ENCODE measurements around the gene IFNA7. TPM values are rescaled to one million over a fixed set of nuclear protein-coding genes. Genes with fewer than 3 reads are reported as not detected.
"Not testable (repeated sequence)": the region's sequence is repeated elsewhere in the genome, so short reads cannot be mapped to it uniquely, and the experiment has no call there.

IFNA7 gene
- polyA plus RNA-seq, 1 of the 3 experiments (the other 2 are of a cell fraction), result not detected

GRCh38 chr9:21171351-21171750, 30.7 kb downstream of the IFNA7 start:
- H3F3A ChIP-seq (replicated peaks; ENCODE audit: insufficient read depth), result no peaks in the 10 kb centered on the region
- CTCF ChIA-PET, result no interaction called here
- 0% methylated on average over 1 of the region's 1 CpG for WGBS (ENCODE audit: low lambda C conversion rate)
- no peak overlapping the region for H3K9ac ChIP-seq
- TF ChIP-seq MAX (IDR thresholded peaks at IDR 0.05; ENCODE audit: low read depth) (no peak), REST (IDR thresholded peaks at IDR 0.05; ENCODE audit: low read depth, low read length) (no peak), NRF1 (IDR thresholded peaks at IDR 0.05; ENCODE audit: low read depth, low read length) (no peak), RXRA (IDR thresholded peaks at IDR 0.05; ENCODE audit: borderline replicate concordance, low read depth) (no peak), RFX5 (IDR thresholded peaks at IDR 0.05; ENCODE audit: low read length) (no peak), GABPA (IDR thresholded peaks at IDR 0.05; ENCODE audit: low read depth) (no peak), JUND (IDR thresholded peaks at IDR 0.05) (no peak), POLR2AphosphoS5 (IDR thresholded peaks at IDR 0.05; ENCODE audit: low read depth, low read length) (no peak)
- TF ChIP-seq, protein P1, sequence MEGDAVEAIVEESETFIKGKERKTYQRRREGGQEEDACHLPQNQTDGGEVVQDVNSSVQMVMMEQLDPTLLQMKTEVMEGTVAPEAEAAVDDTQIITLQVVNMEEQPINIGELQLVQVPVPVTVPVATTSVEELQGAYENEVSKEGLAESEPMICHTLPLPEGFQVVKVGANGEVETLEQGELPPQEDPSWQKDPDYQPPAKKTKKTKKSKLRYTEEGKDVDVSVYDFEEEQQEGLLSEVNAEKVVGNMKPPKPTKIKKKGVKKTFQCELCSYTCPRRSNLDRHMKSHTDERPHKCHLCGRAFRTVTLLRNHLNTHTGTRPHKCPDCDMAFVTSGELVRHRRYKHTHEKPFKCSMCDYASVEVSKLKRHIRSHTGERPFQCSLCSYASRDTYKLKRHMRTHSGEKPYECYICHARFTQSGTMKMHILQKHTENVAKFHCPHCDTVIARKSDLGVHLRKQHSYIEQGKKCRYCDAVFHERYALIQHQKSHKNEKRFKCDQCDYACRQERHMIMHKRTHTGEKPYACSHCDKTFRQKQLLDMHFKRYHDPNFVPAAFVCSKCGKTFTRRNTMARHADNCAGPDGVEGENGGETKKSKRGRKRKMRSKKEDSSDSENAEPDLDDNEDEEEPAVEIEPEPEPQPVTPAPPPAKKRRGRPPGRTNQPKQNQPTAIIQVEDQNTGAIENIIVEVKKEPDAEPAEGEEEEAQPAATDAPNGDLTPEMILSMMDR (IDR thresholded peaks at IDR 0.05), result no peak
- no peak for DNase-seq
- H2AFZ ChIP-seq (ENCODE audit: low read depth), result no peak overlapping the region
- H3K4me1 ChIP-seq (ENCODE audit: control insufficient read depth in 1 of 2, insufficient read depth in 2 of 2, low read depth in 1 of 2, low read length in 1 of 2), result no peaks in the 10 kb centered on the region
- POLR2A ChIA-PET, result no interaction called here
- no peak overlapping the region for H3K4me3 ChIP-seq (ENCODE audit: low read depth in 2 of 2, low read length in 1 of 2)
- no peak overlapping the region for H3K27ac ChIP-seq (ENCODE audit: low read depth in 2 of 2, low read length in 1 of 2)
- H3K27me3 ChIP-seq (ENCODE audit: insufficient read depth), result no peaks in the 10 kb centered on the region
- no peaks in the 10 kb centered on the region for H4K20me1 ChIP-seq (ENCODE audit: insufficient read depth)
- no peaks in the 10 kb centered on the region for H3K79me2 ChIP-seq (ENCODE audit: insufficient read depth)
- no peak overlapping the region for H3K4me2 ChIP-seq
- no peaks in the 10 kb centered on the region for H3K9me3 ChIP-seq
- no peaks in the 10 kb centered on the region for H3K9me2 ChIP-seq
- no peaks in the 10 kb centered on the region for H3K36me3 ChIP-seq (replicated peaks in 1 of 2; ENCODE audit: control insufficient read depth in 1 of 2, insufficient read depth in 2 of 2, low read length in 1 of 2)

- H3K4me3 ChIP-seq (ENCODE audit: low read depth in 2 of 2, low read length in 1 of 2); DNase-seq; H3K4me1 ChIP-seq (ENCODE audit: control insufficient read depth in 1 of 2, insufficient read depth in 2 of 2, low read depth in 1 of 2, low read length in 1 of 2); H3K9me2 ChIP-seq; H3F3A ChIP-seq (replicated peaks; ENCODE audit: insufficient read depth); POLR2A ChIA-PET; H2AFZ ChIP-seq (ENCODE audit: low read depth); H3K4me2 ChIP-seq; H3K9ac ChIP-seq; H3K36me3 ChIP-seq (replicated peaks in 1 of 2; ENCODE audit: control insufficient read depth in 1 of 2, insufficient read depth in 2 of 2, low read length in 1 of 2); H4K20me1 ChIP-seq (ENCODE audit: insufficient read depth); H3K9me3 ChIP-seq; H3K27me3 ChIP-seq (ENCODE audit: insufficient read depth); H3K27ac ChIP-seq (ENCODE audit: low read depth in 2 of 2, low read length in 1 of 2); H3K79me2 ChIP-seq (ENCODE audit: insufficient read depth): not testable (repeated sequence)
- 17% methylated on average over 2 of the region's 2 CpGs for WGBS (ENCODE audit: low lambda C conversion rate)
- CTCF ChIA-PET, result interaction anchor here (1.0 kb wide), 1 partner anchor 17 kb away, joined by 3 read pairs; no protein-coding TSS in a partner anchor
Observed at GRCh38 chr9:21166560-21166959, 35.4 kb downstream of the IFNA7 start, which contains the start of gene IFNA21. TSS of gene IFNA21 (minus strand) at chr9:21166660. CDS start at chr9:21166612, 48 bp downstream.
